NT2/D1 (cell line): ENCODE measurements around the gene DSCAML1.

Experiments used
- SUZ12 ChIP-seq: IDR thresholded peaks from 2 replicates; pipeline ENCODE4 v1.6.1; 2011; ENCODE audit not compliant: insufficient read length, insufficient read depth; ENCODE audit errors: extremely low read depth
- YY1 ChIP-seq: IDR thresholded peaks from 2 replicates; pipeline ENCODE4 v1.6.1; 2011; ENCODE audit not compliant: insufficient read length, insufficient read depth
- ZNF274 ChIP-seq: IDR thresholded peaks from 2 replicates; pipeline ENCODE4 v1.6.1; 2011; ENCODE audit warnings: mild to moderate bottlenecking, low read depth, low read length

DNA sequence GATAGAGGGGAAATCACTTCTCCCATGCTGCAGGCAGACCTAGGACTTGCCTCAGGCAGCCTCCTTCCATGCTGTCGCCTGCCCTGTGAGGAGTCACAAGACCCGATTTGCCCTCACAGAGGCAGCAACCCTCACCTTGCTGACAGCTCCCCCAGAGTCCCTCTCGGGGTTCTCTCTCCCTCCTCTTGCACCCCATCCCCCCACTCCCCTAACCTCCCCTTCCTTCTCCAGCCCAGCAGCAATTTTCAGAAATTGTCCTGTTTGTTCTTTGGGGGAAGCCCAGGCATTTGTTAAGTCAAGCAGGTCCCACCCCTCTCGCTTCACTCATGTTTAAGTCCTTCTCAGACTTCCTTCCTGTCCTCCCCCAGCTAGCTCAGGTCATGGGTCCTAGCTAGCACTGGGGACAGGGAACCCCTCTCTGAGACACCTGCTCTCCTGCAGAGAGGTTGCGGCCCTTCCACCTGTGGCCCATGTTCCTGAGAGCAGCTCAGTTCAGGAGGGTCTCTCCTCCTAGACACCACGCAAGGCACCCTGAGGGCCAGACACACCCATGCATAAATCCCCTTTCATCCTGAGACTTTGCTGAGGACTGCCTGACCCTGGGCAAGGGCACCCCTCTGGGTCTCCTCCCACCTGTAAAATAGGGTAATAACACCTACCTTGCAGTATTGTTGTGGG, 33.8 kb upstream of the DSCAML1 start:
- TF ChIP-seq ZNF274 (no peak), YY1 (no peak), SUZ12 (no peak)
